CD14-positive monocyte (primary cell): ENCODE results near the gene CLDN5. TPM values are rescaled to one million over a fixed set of nuclear protein-coding genes. Genes with fewer than 3 reads are reported as not detected.

Source experiments
- DNase-seq, 3 donors: peaks; one replicate each; pipeline ENCODE4 v3.0.0-alpha.2; 2011 to 2022
- H2AFZ ChIP-seq: 2 replicates; pipeline ENCODE4 v1.6.0; 2012; ENCODE audit warnings: mild to moderate bottlenecking, low read depth, low read length, inconsistent platforms; ENCODE audit not compliant: insufficient read depth, poor library complexity, severe bottlenecking
- H3K27ac ChIP-seq, 2 donors: 1 replicate in 1 of 2; 2 replicates in 1 of 2; pipeline ENCODE4 v1.5.1; 2012 to 2013; ENCODE audit warnings: low read length in 2 of 2, control low read depth in 1 of 2, inconsistent platforms in 1 of 2, low read depth in 1 of 2, mild to moderate bottlenecking in 1 of 2
- H3K27me3 ChIP-seq, 2 donors: one replicate each; pipeline versions ENCODE4 v1.6.0 to v1.6.1; 2011 to 2013; ENCODE audit warnings: low read length in 2 of 2; ENCODE audit not compliant: control insufficient read depth in 2 of 2, insufficient read depth in 2 of 2
- H3K36me3 ChIP-seq, 2 donors: replicated peaks in 1 of 2; 1 replicate in 1 of 2; 2 replicates in 1 of 2; pipeline versions ENCODE4 v1.5.1 to v1.6.1; 2012 to 2013; ENCODE audit warnings: low read length in 2 of 2, control low read depth in 1 of 2, inconsistent platforms in 1 of 2, mild to moderate bottlenecking in 1 of 2; ENCODE audit not compliant: insufficient read depth in 2 of 2, control insufficient read depth in 1 of 2
- H3K4me1 ChIP-seq, 2 donors: 1 replicate in 1 of 2; 2 replicates in 1 of 2; pipeline versions ENCODE4 v1.5.1 to v1.6.1; 2012 to 2013; ENCODE audit warnings: low read length in 2 of 2, control low read depth in 1 of 2, inconsistent platforms in 1 of 2, mild to moderate bottlenecking in 1 of 2, moderate library complexity in 1 of 2; ENCODE audit not compliant: insufficient read depth in 2 of 2, control insufficient read depth in 1 of 2
- H3K4me2 ChIP-seq: replicated peaks from 2 replicates; pipeline ENCODE3; 2012; ENCODE audit warnings: low read length, moderate library complexity, mild to moderate bottlenecking; ENCODE audit not compliant: poor library complexity, severe bottlenecking; ENCODE audit errors: extremely low read depth
- H3K4me3 ChIP-seq, 3 experiments: fragments of 200-600 bp in 1 of 3; sonication (generic) in 1 of 3; replicated peaks in 1 of 3; 1 replicate in 2 of 3; 2 replicates in 1 of 3; pipeline ENCODE4 v1.5.1; 2011 to 2013; ENCODE audit warnings: low read length in 3 of 3, mild to moderate bottlenecking in 3 of 3, control low read depth in 2 of 3, low read depth in 2 of 3, inconsistent platforms in 1 of 3, moderate library complexity in 1 of 3
- H3K79me2 ChIP-seq: 2 replicates; pipeline ENCODE4 v1.6.0; 2012; ENCODE audit warnings: mild to moderate bottlenecking, control low read depth, inconsistent platforms, low read length, moderate library complexity; ENCODE audit not compliant: insufficient read depth
- H3K9ac ChIP-seq: 2 replicates; pipeline ENCODE4 v1.6.0; 2017; ENCODE audit warnings: low read length, mild to moderate bottlenecking; ENCODE audit not compliant: insufficient read depth, poor library complexity, severe bottlenecking
- H3K9me3 ChIP-seq, 2 donors: replicated peaks in 1 of 2; 1 replicate in 1 of 2; 2 replicates in 1 of 2; pipeline versions ENCODE4 v1.5.1 to v1.6.1; 2012 to 2013; ENCODE audit warnings: low read length in 2 of 2, control low read depth in 1 of 2; ENCODE audit not compliant: control insufficient read depth in 1 of 2, insufficient read depth in 1 of 2
- H4K20me1 ChIP-seq: 2 replicates; pipeline ENCODE4 v1.6.0; 2012; ENCODE audit warnings: mild to moderate bottlenecking, low read length, control low read depth, moderate library complexity; ENCODE audit not compliant: insufficient read depth
- H3K27ac Mint-ChIP-seq, 7 donors: one replicate each; pipeline ENCODE4 v1.8.0; 2020; ENCODE audit warnings: mild to moderate bottlenecking in 7 of 7, mixed read lengths in 7 of 7, moderate library complexity in 6 of 7, inconsistent platforms in 2 of 7
- H3K27me3 Mint-ChIP-seq, 3 donors: one replicate each; pipeline ENCODE4 v1.8.0; 2021 to 2022; ENCODE audit warnings: low read depth in 3 of 3, mild to moderate bottlenecking in 3 of 3, mixed read lengths in 3 of 3, moderate library complexity in 3 of 3, inconsistent platforms in 1 of 3
- H3K36me3 Mint-ChIP-seq, 2 donors: one replicate each; pipeline ENCODE4 v1.8.0; 2020; ENCODE audit warnings: mixed read lengths in 2 of 2, inconsistent platforms in 1 of 2, mild to moderate bottlenecking in 1 of 2
- H3K4me1 Mint-ChIP-seq: one replicate; pipeline ENCODE4 v1.8.0; 2020; ENCODE audit warnings: mild to moderate bottlenecking, mixed read lengths
- H3K4me3 Mint-ChIP-seq, 2 donors: one replicate each; pipeline ENCODE4 v1.8.0; 2020; ENCODE audit warnings: mild to moderate bottlenecking in 2 of 2, mixed read lengths in 2 of 2, moderate library complexity in 1 of 2
- H3K9me3 Mint-ChIP-seq, 7 donors: one replicate each; pipeline ENCODE4 v1.8.0; 2020 to 2022; ENCODE audit warnings: mixed read lengths in 7 of 7, mild to moderate bottlenecking in 6 of 7, moderate library complexity in 6 of 7, inconsistent platforms in 2 of 7
- CTCF ChIP-seq: fragments of 200-600 bp; IDR thresholded peaks from one replicate; pipeline ENCODE4 v1.8.0; 2022; ENCODE audit warnings: antibody characterized with exemption, mild to moderate bottlenecking
- WGBS: methylation state at CpG from one replicate; pipeline ENCODE4 v1.1.5; 2013; ENCODE audit warnings: missing lambda C conversion rate; ENCODE audit not compliant: insufficient coverage; 5-methylcytosine and 5-hydroxymethylcytosine counted together
- intact Hi-C, 2 donors: fragments of 100-400 bp; cut with micrococcal nuclease; formaldehyde crosslinking; loops; one replicate each; pipeline versions ENCODE4 v1.15.0 to v1.15.1; 2023
- polyA plus RNA-seq, 3 donors: library from polyadenylated mRNA; depleted of rRNA in 1 of 3; unstranded in 2 of 3; stranded (reverse) in 1 of 3; fragments of 300-500 nt in 2 of 3; fragments of >200 nt in 1 of 3; fragmentation: Illumina TruSeq in 2 of 3; gene quantifications; 1 replicate in 2 of 3; 2 replicates in 1 of 3; pipeline ENCODE4 v1.2.3, GENCODE V29; 2012 to 2021

CLDN5 gene
- polyA plus RNA-seq, 3 donors, result 0.05 to 0.35 (median 0.27) TPM

GRCh38 chr22:19520007-19520406 lies 4.2 kb downstream of the CLDN5 start:
- WGBS, result 88% methylated on average over 5 of the region's 6 CpGs
- DNase-seq, result no peak
- Mint-ChIP-seq H3K9me3 (peaks cover 0 to 5% (median 1%) of the 10 kb centered on the region in 7 donors), H3K36me3 (peaks cover 31 to 54% of the 10 kb centered on the region in 2 donors), H3K4me1 (peaks cover 12% of the 10 kb centered on the region), H3K27me3 (peaks cover 26 to 33% (median 26%) of the 10 kb centered on the region in 3 donors), H3K27ac (peak overlapping the region in 1 of 7 donors; percentile 25), H3K4me3 (no peak overlapping the region)
- H3K27me3 ChIP-seq, result peaks cover 0 to 30% of the 10 kb centered on the region in 2 donors
- H3K27ac ChIP-seq, result no peak overlapping the region
- no peak overlapping the region for H3K4me2 ChIP-seq
- H3K79me2 ChIP-seq, result no peaks in the 10 kb centered on the region
- H3K4me1 ChIP-seq, result peaks cover 0 to 17% of the 10 kb centered on the region in 2 donors
- no peaks in the 10 kb centered on the region for H3K9me3 ChIP-seq
- no peak overlapping the region for H3K4me3 ChIP-seq
- no peak overlapping the region for H2AFZ ChIP-seq
- TF ChIP-seq CTCF, result no peak
- intact Hi-C loops, result no loop called here
- H4K20me1 ChIP-seq, result no peaks in the 10 kb centered on the region
- peak overlapping the region; percentile 8 for H3K9ac ChIP-seq
- peaks cover 2 to 11% of the 10 kb centered on the region in 2 donors for H3K36me3 ChIP-seq

GRCh38 chr22:19519041-19519926 lies 4.9 kb downstream of the CLDN5 start:
- whole genome bisulfite sequencing, result 97% methylated on average over 15 of the region's 17 CpGs
- H3K27ac Mint-ChIP-seq, result no peak overlapping the region

More at GRCh38 chr22:19519041-19519926, 4.9 kb downstream of the CLDN5 start:
- H3K9ac ChIP-seq, result peak overlapping the region; percentile 8
- peaks cover 0 to 23% of the 10 kb centered on the region in 2 donors for H3K27me3 ChIP-seq
- H3K27ac ChIP-seq, result no peak overlapping the region
- no peak for TF ChIP-seq CTCF
- H3K4me1 Mint-ChIP-seq, result peaks cover 8% of the 10 kb centered on the region
- peaks cover 0 to 13% of the 10 kb centered on the region in 2 donors for H3K4me1 ChIP-seq
- H3K79me2 ChIP-seq, result no peaks in the 10 kb centered on the region
- no peak overlapping the region for H3K4me3 ChIP-seq
- H3K4me2 ChIP-seq, result no peak overlapping the region
- H3K9me3 ChIP-seq, result no peaks in the 10 kb centered on the region
- no peak for DNase-seq
- peaks cover 0 to 2% (median 1%) of the 10 kb centered on the region in 7 donors for H3K9me3 Mint-ChIP-seq
- H4K20me1 ChIP-seq, result no peaks in the 10 kb centered on the region
- H3K4me3 Mint-ChIP-seq, result no peak overlapping the region
- H3K27me3 Mint-ChIP-seq, result peaks cover 20 to 26% (median 20%) of the 10 kb centered on the region in 3 donors
- H3K36me3 Mint-ChIP-seq, result peaks cover 35 to 61% of the 10 kb centered on the region in 2 donors
- no peak overlapping the region for H2AFZ ChIP-seq
- peaks cover 5 to 17% of the 10 kb centered on the region in 2 donors for H3K36me3 ChIP-seq
- intact Hi-C loops, result no loop called here
